Hematopoietic multipotent progenitor cell treated with erythropoietin and hydrocortisone succinate and interleukin-3 and kit ligand, for 17 days (in vitro differentiated cells): ENCODE results near the gene RB1.
"Not testable (repeated sequence)": the region's sequence is repeated elsewhere in the genome, so short reads cannot be mapped to it uniquely, and the experiment has no call there.

Experiments
- DNase-seq: peaks from one replicate; pipeline ENCODE4 v3.0.0-alpha.2; 2015; ENCODE audit warnings: low spot score

RB1 gene

DNA sequence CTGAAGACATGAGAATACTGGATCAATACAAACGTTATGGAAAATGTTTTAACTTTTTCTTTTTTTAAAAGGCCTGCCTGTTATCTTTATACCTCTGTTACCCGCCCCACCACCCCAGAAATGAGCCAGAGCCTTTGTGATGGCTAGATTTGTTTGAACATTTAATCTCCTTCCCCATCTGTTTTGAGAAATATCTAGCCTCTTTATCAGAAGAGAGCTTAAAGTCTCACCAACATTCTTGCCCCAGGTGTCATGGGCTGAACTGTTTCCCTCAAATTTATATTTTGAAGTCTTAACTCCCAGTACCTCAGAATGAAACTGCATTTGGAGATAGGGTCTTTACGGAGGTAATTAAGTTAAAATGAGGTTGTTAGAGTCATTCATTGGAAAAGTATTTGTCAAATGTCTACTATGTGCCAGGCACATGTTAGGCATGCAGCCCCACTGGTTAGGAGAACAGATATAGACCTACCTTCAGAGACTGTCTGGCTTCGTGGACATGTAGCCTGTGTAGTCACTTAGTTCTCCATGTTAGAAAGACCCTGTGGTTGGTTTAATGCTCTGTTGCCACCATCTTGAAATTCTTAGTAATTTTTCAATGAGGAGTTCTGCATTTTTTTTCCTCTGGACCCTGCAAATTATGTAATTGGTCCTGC lies 6.3 kb upstream of the RB1 start:
- no peak for DNase-seq

DNA sequence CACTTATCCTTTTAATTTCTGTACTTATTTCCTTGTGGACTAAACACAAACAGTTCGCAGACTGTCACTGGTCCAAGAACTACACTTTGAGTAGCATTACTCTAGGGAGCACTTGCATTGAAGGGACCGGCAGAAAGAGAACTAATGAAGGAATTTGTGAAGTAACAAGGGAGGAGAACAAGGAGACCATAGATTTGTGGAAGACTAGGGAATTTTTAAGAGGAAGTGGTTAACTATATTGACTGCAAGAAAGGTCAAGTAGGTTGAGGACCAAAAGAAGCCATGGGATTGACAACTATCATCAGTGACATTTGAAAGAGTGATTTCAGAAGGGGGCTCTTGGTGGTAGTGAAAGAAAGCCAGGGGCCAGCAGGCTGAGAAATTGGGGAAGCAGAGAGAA lies 4.0 kb upstream of the RB1 start:
- no peak for DNase-seq

DNA sequence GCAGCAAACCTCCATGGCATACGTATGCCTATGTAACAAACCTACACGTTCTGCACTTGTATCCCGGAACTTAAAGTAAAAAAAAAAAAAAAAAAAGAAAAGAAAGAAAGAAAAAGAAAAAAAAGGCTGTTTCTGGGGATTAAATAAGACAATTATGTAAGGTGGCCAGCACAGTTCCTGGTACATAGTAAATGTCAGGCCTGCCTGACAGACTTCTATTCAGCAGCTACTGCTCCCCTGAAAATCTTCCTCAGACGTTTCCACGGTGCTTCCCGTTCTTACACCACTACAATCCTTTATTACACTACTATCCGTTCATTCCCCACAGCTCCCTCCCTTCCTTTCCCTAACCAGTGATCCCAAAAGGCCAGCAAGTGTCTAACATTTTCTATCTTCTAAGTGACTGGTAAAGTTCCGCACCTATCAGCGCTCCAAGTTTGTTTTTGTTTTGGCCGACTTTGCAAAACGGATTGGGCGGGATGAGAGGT lies 636 bp upstream of the RB1 start:
- no peak for DNase-seq

DNA sequence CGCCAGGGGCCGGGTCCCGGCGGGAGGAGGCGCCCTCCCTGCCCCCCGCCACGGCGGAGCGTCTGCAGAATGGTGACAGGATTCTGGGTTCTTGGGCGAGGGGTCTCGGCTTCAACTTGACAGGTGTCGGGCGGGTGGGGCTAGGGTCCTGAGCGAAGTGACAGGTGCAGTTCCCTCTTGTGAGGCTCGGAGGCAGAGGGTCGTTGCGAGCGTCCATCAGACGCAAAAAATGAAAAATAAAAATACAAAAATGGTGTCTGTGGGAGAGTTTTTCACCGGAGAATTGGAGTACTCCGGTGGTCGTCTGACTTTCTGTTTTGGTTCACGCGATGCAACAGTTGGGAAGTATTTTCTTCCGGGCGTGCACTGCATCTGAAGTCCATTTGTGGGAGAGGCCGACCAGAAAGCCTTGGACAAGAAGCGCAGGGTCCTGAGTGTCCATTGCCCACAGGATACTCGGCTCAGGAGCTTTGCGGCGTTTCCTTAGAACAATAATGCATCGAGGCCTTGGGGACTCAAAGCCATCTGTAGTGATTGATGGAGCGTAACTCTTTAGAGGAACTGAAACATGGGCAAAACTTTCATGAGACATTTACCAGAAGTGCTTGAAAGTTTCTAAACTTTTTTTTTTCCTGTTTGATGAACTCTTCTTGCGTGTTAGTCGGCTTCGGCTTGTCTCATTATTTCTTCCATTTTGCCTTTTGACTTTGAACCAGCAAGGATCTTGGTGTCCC lies 759 bp downstream of the RB1 start:
- peak; percentile 56 for DNase-seq

DNA sequence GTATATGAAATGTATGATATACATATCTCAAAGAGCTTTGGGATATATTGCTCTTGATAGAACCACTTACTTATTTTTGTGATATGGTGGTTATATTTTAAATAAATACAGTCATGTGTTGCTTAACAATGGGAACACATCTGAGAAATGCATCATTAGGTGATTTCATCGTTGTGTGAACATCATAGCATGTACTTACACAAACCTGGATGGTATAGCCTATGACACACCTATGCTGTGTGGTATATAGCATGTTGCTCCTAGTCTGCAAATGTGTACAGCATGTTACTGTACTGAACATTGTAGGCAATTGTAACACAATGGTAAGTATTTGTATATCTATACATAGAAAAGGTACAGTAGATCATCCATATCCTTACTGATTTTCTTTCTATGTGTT lies 7.7 kb downstream of the RB1 start:
- no peak for DNase-seq

DNA sequence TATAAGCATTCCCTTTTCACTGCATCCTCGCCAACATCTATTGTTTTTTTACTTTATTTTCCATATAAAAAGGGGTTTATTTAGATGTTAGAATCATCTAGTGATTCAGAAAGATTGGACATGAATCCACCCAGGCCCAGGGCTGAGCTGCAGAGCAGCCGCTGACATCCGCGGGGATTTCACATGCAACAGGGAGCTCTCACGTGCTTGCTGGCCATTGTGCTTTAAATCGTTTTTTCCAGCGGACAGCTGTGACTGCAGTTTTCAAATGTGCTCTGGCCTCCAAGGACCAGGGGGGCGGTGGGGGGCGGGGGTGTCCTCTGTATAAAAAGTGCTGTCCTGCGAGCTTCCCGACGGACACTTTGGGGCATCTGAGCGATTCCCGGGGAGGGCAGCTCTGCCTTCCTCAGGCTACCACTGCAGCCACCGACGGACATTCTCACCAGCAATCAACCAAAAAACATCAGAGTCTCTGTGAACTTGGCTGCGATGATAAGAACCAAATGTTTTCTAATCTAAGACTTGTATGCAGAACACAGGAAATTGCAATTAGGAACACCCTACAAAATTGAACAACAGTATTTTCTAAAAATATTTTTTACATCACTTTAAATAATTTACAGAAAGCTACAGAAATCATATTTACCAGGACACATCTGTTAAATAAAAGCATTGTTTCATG lies 12.6 kb downstream of the RB1 start:
- no peak for DNase-seq

DNA sequence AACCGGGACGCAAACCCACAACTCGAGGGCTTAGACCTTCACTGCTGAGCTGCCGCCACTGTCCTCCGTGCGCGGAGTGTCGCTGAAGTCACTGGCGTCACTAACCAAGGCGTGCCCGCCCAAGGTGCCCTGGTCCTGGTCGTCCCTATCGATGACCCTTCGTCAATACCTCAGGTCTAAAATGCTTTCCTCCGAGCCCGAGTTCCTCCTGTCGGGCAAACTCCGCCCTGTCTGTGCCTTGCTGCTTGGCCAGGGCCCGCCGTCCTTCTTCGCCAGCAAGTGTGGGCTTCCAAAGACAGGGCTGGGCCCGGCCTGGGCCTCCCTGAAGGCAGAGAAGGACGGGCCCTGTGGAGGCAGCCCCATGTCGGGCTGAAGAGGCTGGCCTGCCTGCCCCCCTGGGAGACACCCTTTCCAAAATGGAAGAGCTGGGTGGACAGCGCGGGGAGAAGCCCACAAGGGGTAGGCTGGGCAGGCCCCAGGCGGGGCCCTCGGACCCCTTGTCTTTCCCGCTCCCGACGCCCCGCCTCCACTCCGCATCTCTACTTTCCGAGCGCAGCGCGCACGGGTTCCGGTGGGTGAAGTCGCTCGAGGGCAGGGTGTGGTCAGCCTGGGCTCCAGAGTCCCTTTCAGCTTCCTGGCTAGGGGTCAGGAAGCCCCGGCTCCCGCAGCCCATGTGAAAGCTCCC lies 13.4 kb downstream of the RB1 start:
- DNase-seq, result no peak

DNA sequence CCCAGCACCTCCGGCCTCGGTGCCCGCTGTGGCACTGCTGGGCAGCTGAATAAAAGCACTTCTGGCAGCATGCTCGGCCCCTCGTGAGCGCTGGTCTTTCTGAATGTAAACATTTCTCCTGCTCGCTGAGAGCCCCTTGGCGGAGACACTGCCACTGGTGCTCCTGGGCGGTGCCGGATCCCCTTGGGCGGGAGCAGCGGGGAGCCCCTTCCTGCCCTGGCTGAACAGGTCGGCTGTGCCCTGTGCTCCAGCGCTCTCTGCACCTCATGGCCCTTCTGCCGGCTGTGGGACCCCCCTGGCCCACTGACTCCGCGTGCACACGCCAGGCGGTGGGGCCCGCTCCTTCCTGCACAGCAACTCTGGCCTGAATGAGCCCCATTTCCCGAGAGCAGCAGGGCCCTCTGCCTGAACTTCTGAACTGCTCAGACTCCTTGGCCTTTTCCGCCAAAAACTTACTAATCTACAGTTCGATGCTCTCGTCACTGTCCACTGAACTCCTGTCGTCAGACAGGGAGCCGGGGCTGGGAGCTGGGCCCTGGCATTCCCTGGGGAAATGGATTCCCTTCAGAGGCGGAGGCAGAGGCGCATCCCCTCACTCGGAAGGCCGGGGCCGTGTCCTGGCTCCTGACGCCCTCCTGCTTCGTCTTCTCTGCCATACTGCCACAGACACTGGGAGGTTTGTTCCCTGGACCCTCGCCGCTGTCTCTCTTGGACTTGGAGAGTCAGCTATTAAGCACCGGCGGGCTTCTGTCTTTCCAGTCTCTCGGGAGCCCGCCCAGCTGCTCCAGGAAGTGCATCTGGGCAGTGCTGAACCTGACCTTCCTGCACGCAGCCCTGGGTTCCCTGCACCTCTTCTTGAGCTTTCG lies 14.2 kb downstream of the RB1 start:
- no peak for DNase-seq

DNA sequence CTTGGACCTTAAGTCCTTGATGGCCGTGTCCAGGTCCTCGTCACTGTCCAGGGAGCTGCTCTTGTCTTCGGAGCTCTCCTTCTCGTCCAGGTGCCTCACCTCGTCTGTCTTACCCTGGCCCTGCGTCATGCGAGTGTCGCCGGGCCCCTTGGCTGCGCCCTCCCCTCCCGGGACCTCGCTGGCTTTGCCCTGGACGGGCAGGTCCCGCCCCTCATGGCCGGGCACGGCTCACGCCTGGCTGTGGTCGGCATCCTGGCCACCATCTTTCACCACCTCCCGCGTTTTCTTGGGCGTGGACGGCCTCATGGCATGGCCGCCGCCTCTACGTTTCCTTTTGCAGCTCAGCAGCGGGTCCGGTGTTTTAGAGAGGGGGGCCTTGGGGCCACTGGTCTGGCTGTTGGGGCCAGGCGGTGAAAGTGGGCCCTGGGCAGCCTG lies 14.8 kb downstream of the RB1 start:
- DNase-seq, result no peak

DNA sequence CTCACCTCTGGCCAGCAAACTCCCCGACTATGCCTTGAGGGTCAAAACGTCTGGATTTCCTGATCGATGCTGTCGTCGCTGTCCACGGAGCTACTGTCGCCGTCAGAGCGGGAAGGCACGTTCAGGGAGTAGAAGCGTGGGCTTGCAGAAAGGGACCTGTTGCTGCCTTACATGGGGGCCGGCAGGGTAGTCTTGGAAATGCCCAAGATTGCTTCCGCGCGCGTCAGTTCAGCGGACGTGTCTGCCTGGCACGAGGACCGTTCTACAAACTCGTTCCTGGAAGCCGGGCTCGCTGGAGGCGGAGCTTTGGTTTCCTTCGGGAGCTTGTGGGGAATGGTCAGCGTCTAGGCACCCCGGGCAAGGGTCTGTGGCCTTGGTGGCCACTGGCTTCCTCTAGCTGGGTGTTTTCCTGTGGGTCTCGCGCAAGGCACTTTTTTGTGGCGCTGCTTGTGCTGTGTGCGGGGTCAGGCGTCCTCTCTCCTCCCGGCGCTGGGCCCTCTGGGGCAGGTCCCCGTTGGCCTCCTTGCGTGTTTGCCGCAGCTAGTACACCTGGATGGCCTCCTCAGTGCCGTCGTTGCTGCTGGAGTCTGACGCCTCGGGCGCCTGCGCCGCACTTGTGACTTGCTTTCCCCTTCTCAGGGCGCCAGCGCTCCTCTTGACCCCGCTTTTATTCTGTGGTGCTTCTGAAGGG lies 15.4 kb downstream of the RB1 start:
- no peak for DNase-seq

DNA sequence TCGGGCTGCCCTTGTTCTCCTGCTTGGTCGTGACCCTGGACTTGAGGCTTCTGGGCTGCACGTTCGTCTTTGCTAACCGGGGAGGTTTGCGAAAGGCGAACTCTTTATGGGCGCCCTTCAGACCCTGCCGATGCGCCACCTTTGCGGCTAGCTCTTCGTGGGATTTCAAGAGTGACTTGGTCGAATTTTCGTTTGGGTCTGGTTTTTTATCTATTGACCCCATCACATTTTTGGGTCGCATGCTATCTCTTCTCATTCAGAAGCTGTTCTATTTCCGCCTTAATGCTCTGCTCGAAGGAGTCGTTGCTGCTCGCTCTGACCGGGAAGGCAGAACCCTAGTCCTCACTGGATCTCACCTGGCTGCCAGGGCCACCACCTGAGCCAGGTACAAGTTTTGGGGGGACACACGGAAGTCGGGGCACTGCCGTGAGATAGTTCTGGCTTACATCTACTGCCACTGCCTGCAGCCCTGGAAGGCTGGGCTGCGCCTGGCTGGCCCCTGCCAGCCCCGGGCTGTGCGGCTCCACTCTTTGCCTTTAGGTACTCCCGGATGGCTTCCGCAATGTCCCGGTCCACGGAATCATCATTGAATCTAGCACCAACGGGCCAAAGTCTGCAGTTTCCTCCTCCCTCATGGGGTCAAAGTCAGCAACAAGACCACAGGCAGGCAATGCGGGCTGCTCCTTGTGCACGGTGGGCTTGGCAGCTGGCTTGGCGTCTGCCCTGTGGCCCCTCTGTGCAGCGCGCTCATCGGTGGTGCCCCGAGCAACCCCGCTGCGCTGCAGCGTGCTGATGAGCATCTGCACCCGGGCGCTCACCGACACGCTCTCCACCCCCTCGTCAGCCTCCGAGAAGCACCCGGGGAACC lies 16.2 kb downstream of the RB1 start:
- DNase-seq, result no peak

DNA sequence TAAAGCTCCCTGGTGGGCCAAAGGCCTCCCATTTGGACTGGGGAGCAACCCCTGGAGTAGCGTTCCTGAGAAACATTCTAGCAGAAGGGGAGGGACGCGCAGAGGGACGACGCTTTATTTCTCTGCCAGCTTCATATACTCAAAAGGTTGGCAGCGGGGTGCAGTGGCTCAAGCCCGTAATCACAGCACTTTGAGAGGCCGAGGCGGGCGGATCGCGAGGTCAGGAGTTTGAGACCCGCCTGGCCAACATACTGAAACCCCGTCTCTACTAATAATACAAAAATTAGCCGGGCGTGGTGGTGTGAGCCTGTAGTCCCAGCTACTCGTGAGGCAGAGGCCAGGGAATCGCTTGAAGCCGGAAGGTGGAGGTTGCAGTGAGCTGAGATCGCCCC lies 16.8 kb downstream of the RB1 start:
- no peak for DNase-seq

DNA sequence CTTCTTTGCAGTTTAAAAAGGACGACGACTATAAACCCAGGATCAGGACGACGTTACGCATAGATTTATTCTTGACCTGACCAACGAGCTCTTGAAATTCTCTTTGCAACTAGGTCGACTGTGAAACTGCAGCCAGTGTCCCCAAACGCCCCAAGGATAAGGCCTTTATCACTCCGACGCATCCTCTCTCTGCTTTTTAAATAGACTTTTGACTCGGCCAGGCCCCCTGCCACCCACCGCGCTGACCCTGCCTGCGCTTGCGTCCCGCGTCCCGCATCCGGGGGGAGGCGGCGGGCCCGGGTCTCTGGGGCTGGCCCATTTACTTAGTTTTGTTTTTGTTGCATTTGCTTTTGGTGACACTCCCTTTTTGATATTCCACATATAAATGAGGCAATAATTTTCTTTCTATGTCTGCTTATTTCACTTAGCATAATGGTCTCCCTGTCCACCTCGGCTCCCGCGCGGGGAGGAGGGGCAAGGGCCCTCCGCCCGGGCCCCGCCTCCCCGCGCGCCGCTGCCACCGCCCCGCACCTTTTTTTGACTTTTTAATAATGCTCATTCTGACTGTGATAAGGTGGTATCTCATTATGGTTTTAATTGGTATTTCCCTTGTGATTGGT lies 17.4 kb downstream of the RB1 start:
- no peak for DNase-seq

DNA sequence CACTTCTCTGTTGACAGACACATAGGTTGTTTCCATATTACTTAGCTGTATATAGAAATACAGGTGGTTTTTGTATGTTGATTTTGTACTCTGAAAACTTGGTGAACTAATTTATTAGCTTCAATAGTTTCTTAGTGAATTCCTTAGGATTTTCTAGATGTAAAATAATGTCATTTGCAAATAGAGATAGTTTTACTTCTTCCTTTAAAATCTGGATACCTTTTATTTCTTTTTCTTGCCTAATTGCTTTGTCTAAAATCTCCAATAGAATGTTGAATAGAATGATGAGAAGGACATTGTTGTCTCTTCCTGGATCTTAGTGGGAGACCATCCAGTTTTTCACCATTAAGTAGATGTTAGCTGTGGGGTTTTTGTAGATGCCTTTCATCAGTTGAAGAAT lies 18.7 kb downstream of the RB1 start:
- DNase-seq, result no peak

DNA sequence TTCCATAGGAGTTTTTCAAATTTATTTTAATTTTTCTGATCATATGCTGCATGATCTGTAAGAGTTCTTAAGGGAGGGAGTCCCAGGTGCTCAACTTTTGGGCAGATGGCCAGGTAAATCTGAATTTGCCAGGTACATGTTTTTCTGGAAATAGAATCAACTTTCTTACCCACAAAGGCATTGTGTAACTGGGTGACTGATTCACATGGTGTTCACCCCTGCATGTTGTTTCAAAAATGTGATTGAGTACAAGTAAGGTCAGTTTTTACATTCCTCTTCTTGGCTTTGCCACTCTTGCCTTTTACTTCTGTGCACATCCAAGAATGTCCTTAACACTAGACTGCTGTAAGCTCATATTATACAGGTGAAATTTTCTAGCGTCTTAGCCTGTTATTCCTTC lies 30.4 kb downstream of the RB1 start:
- no peak for DNase-seq

DNA sequence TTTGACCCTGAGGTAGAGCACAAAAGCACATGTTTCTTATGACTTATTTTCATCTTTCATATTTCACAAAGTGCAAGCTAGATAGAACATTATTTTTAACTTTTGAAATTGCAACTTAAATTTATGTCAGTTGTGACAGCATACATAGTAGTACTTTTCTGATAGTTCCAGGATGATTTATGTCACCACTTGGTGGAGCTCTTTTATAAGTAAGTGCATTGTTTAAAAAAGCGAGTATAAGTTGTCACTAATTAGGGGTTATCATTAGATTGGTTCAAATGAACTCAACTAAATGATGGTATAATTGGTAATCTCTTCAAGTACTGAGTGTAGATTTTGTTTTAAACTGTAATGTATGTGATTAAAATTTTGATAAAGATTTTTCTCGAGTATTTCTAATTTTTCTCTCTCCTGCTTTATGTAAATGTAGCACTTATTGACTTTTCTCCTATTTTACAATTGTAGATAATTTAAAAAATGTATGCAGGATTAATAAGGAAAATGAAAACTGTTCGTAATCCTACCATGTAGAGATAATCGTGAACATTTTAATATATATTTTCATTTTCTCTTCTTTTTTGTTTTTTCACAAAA lies 31.1 kb downstream of the RB1 start:
- peak; percentile 51 for DNase-seq

DNA sequence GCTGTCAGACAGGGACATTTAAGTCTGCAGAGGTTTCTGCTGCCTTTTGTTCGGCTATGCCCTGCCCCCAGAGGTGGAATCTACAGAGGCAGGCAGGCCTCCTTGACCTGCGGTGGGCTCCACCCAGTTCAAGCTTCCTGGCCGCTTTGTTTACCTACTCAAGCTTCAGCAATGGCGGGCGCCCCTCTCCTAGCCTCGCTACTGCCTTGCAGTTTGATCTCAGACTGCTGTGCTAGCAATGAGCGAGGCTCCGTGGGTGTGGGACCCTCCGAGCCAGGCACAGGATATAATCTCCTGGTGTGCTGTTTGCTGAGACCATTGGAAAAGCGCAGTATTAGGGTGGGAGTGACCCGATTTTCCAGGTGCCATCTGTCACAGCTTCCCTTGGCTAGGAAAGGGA lies 35.6 kb downstream of the RB1 start:
- not testable (repeated sequence) for DNase-seq

DNA sequence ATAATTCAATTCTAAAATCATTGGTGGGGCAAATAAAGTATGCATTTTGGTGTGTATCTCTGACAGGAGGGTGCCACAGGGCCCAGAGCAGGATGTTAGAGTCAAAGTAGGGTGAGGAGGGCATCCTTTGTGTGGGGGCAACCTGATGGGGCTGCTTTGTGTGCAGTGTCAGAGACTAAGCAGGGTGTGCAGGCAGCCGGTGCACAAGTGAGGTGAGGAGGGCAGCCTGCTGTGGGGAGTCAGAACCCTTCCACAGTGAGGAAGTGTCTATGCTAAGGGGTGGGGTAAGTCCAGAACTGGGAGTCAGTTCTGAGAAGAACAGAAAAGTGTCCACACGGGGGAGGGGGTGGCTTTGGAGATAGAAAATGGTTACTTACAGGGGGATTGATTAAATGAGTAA lies 40.7 kb downstream of the RB1 start:
- no peak for DNase-seq

DNA sequence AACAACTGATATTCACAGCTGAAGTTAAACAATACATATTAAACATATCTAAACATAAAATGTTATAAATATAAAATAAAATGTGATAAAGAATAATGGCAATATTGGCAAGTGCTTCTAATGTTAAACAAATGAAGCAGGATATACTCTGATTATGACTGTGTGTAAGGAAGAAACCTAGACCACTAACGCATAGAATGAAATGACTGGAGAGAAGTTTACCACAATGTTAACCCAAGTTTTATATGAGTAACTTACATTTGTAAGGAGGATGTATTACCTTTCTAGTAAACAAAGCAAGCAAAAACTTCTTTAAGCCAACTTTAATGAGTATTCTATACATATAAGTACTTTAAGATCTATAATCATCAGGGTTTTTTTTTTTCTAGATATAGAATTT lies 43.0 kb downstream of the RB1 start:
- no peak for DNase-seq
